Stomach (tissue), 4 donors: ENCODE measurements around the gene KLK8.

Source experiments
- EP300 ChIP-seq: sonication (generic); formaldehyde crosslinking; IDR thresholded peaks from one replicate; pipeline ENCODE4 v1.6.1; 2017; ENCODE audit warnings: antibody characterized with exemption
- POLR2A ChIP-seq, 4 donors: fragments of 450-650 bp; IDR thresholded peaks; one replicate each; pipeline ENCODE4 v1.6.1; 2016; ENCODE audit warnings: antibody characterized with exemption in 4 of 4, control low read depth in 2 of 4, mild to moderate bottlenecking in 1 of 4, moderate library complexity in 1 of 4
- TF ChIP-seq, protein P1 (sequence below), 7 experiments: fragments of 450-650 bp in 4 of 7; fragments of 200-600 bp in 3 of 7; sonication (generic) in 3 of 7; IDR thresholded peaks; one replicate each; pipeline ENCODE4 v1.5.1; 2016 to 2019; ENCODE audit warnings: antibody characterized with exemption in 7 of 7, control low read depth in 2 of 7, mild to moderate bottlenecking in 1 of 7

DNA sequence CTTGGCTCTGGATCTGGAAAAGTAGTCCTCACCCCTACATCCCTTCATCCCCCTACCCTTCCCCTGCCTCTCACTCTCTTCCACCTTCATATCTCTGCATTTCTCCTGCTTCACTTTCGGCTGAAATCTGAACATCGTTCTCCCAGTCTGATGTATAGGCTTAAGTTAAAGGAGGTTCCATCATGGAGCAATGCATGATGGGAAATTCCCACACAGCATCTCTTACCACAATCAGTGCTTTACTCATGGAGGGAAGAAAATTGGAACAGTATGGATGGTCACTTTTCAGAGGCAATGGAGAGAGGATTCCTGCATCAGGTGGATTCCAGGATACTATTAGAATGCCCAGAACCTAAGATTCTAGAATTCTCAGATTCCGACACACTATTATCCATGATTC is 6.1 kb upstream of the KLK8 start:
- TF ChIP-seq, protein P1, sequence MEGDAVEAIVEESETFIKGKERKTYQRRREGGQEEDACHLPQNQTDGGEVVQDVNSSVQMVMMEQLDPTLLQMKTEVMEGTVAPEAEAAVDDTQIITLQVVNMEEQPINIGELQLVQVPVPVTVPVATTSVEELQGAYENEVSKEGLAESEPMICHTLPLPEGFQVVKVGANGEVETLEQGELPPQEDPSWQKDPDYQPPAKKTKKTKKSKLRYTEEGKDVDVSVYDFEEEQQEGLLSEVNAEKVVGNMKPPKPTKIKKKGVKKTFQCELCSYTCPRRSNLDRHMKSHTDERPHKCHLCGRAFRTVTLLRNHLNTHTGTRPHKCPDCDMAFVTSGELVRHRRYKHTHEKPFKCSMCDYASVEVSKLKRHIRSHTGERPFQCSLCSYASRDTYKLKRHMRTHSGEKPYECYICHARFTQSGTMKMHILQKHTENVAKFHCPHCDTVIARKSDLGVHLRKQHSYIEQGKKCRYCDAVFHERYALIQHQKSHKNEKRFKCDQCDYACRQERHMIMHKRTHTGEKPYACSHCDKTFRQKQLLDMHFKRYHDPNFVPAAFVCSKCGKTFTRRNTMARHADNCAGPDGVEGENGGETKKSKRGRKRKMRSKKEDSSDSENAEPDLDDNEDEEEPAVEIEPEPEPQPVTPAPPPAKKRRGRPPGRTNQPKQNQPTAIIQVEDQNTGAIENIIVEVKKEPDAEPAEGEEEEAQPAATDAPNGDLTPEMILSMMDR (IDR thresholded peaks at IDR 0.05), result no peak
- TF ChIP-seq POLR2A (IDR thresholded peaks at IDR 0.05) (no peak), EP300 (no peak)
